Measurements from ENCODE around the gene CCNQ. TPM values are rescaled to one million over a fixed set of nuclear protein-coding genes. Genes with fewer than 3 reads are reported as not detected.

The CCNQ gene
- total and polyA plus RNA-seq, 2 donors (not counting 3 experiments of a cell fraction or from before 2014, with no cell fraction given): 21.3 to 37.0 TPM

- H3K9ac ChIP-seq (replicated peaks; ENCODE audit: extremely low read depth, insufficient read depth, low read length): no peak overlapping the region
- dilution Hi-C loops (cut with MboI; ENCODE audit: extremely low pct_ligation_motif_present, low sequenced_read_pairs) (no loop called here), intact Hi-C loops (cut with micrococcal nuclease) (loop anchor here (1.0 to 2.0 kb wide), 2 partner anchors 57 to 98 kb away; no protein-coding TSS in a partner anchor)
- BruUV-seq (replicated peaks): no TSS peak
- no peak overlapping the region for H3K4me3 ChIP-seq (replicated peaks in 1 of 3; ENCODE audit: insufficient read depth in 1 of 3, low read depth in 1 of 3, low read length in 3 of 3)
- H3K27me3 ChIP-seq (ENCODE audit: control insufficient read depth in 2 of 2, insufficient read depth in 2 of 2, low read length in 2 of 2): peaks cover 4 to 6% of the 10 kb centered on the region in 2 experiments
- no peak overlapping the region for H3K4me2 ChIP-seq (ENCODE audit: insufficient read depth, low read length)
- no peak overlapping the region for H2AFZ ChIP-seq (ENCODE audit: low read depth, low read length)
- H3K9me1 ChIP-seq (replicated peaks; ENCODE audit: control insufficient read depth, extremely low read depth, insufficient read depth, low read length): no peaks in the 10 kb centered on the region
- ChIA-PET CTCF (interaction anchor here (2.0 to 3.1 kb wide), 5 partner anchors 11 to 98 kb away, joined by 12 to 51 read pairs (median 16); partner anchors contain the start of gene CCNQ), POLR2A (no interaction called here)
- H3K4me1 ChIP-seq (ENCODE audit: control insufficient read depth, extremely low read depth, insufficient read depth, low read length): no peaks in the 10 kb centered on the region
- no peak overlapping the region for H3K27ac ChIP-seq (ENCODE audit: insufficient read depth, low read depth, low read length)
- no peaks in the 10 kb centered on the region for H3K36me3 ChIP-seq (ENCODE audit: control insufficient read depth in 2 of 2, extremely low read depth in 1 of 2, insufficient read depth in 2 of 2, low read length in 2 of 2)
- FAIRE-seq (no peak), DNase-seq (ENCODE audit: low read depth, low spot score) (no peak)
- H4K20me1 ChIP-seq (replicated peaks; ENCODE audit: control insufficient read depth, extremely low read depth, insufficient read depth, low read length): no peaks in the 10 kb centered on the region
- H3K79me2 ChIP-seq (ENCODE audit: control insufficient read depth, insufficient read depth, low read length): no peaks in the 10 kb centered on the region
- H3K9me3 ChIP-seq (replicated peaks; ENCODE audit: control insufficient read depth, insufficient read depth, low read length): no peaks in the 10 kb centered on the region
- no peak for TF ChIP-seq MAX (IDR thresholded peaks at IDR 0.05; ENCODE audit: insufficient read depth, insufficient read length)
- no peak for TF ChIP-seq POLR2AphosphoS5 (IDR thresholded peaks at IDR 0.05; ENCODE audit: insufficient read depth, low read depth, low read length)
- TF ChIP-seq GATA2 (IDR thresholded peaks at IDR 0.05; ENCODE audit: insufficient read depth, insufficient read length, low read depth, low read length): no peak
These were observed 11.9 kb upstream of the CCNQ start for GRCh38 chrX:153610836-153611213.

- Histone ChIP-seq H4K20me1 (replicated peaks; ENCODE audit: control insufficient read depth, extremely low read depth, insufficient read depth, low read length) (no peaks in the 10 kb centered on the region), H3K27me3 (ENCODE audit: control insufficient read depth in 2 of 2, insufficient read depth in 2 of 2, low read length in 2 of 2) (peaks cover 4 to 6% of the 10 kb centered on the region in 2 experiments), H2AFZ (ENCODE audit: low read depth, low read length) (peak overlapping the region; percentile 56), H3K4me1 (ENCODE audit: control insufficient read depth, extremely low read depth, insufficient read depth, low read length) (no peaks in the 10 kb centered on the region), H3K4me3 (replicated peaks in 1 of 3; ENCODE audit: insufficient read depth in 1 of 3, low read depth in 1 of 3, low read length in 3 of 3) (peak overlapping the region in 2 of 3 experiments; percentile 11 to 19), H3K9me3 (replicated peaks; ENCODE audit: control insufficient read depth, insufficient read depth, low read length) (no peaks in the 10 kb centered on the region), H3K9me1 (replicated peaks; ENCODE audit: control insufficient read depth, extremely low read depth, insufficient read depth, low read length) (no peaks in the 10 kb centered on the region), H3K27ac (ENCODE audit: insufficient read depth, low read depth, low read length) (no peak overlapping the region), H3K9ac (replicated peaks; ENCODE audit: extremely low read depth, insufficient read depth, low read length) (no peak overlapping the region), H3K4me2 (ENCODE audit: insufficient read depth, low read length) (no peak overlapping the region), H3K79me2 (ENCODE audit: control insufficient read depth, insufficient read depth, low read length) (no peaks in the 10 kb centered on the region), H3K36me3 (ENCODE audit: control insufficient read depth in 2 of 2, extremely low read depth in 1 of 2, insufficient read depth in 2 of 2, low read length in 2 of 2) (no peaks in the 10 kb centered on the region)
- no TSS peak for BruUV-seq (replicated peaks)
- TF ChIP-seq FOS (IDR thresholded peaks at IDR 0.05; ENCODE audit: borderline replicate concordance, insufficient read depth, low read length) (no peak), MAX (IDR thresholded peaks at IDR 0.05; ENCODE audit: insufficient read depth, insufficient read length) (peak; percentile 31), GATA2 (IDR thresholded peaks at IDR 0.05; ENCODE audit: insufficient read depth, insufficient read length, low read depth, low read length) (no peak), JUN (IDR thresholded peaks at IDR 0.05; ENCODE audit: borderline replicate concordance, insufficient read depth, insufficient read length, low read depth) (no peak), CTCF (IDR thresholded peaks at IDR 0.05; ENCODE audit: extremely low read depth in 1 of 2, insufficient read depth in 1 of 2, low read depth in 1 of 2, low read length in 2 of 2) (peak; percentile 63 to 88)
- dilution Hi-C loops (cut with MboI; ENCODE audit: extremely low pct_ligation_motif_present, low sequenced_read_pairs): no loop called here
- peak; percentile 73 for FAIRE-seq
- intact Hi-C loops (cut with micrococcal nuclease): loop anchor here (1.0 to 2.0 kb wide), 2 partner anchors 58 to 99 kb away; no protein-coding TSS in a partner anchor
- ChIA-PET CTCF (interaction anchor here (0.6 to 3.1 kb wide), 19 partner anchors 9 to 668 kb away, joined by 3 to 51 read pairs (median 5); partner anchors contain the start of genes CCNQ and DUSP9), POLR2A (no interaction called here)
- peak; percentile 65 for DNase-seq (ENCODE audit: low read depth, low spot score)
These were observed 11.2 kb upstream of the CCNQ start for GRCh38 chrX:153609917-153610835.
